RWPE2 (cell line): ENCODE measurements around the gene TIMM22.
"Not testable (repeated sequence)": the region's sequence is repeated elsewhere in the genome, so short reads cannot be mapped to it uniquely, and the experiment has no call there.

Source experiments
- ATAC-seq: fragments of 200-7000 bp; cut with Tn5 transposase; 3 replicates; pipeline ENCODE4 v1.9.1; 2021; ENCODE audit warnings: low read depth
- DNase-seq: peaks from one replicate; pipeline ENCODE4 v3.0.0-alpha.2; 2020; ENCODE audit warnings: low spot score
- H3K27ac ChIP-seq: fragments of 450-650 bp; 2 replicates; pipeline ENCODE4 v1.5.1; 2017; ENCODE audit warnings: mild to moderate bottlenecking; ENCODE audit not compliant: poor library complexity, severe bottlenecking
- H3K27me3 ChIP-seq: fragments of 250-450 bp; sonication (Bioruptor Pico); 2 replicates; pipeline ENCODE4 v1.5.1; 2021; ENCODE audit warnings: mild to moderate bottlenecking, moderate library complexity; ENCODE audit not compliant: insufficient read depth, poor library complexity, severe bottlenecking
- H3K36me3 ChIP-seq: fragments of 250-450 bp; sonication (Bioruptor Pico); 2 replicates; pipeline ENCODE4 v1.5.1; 2020; ENCODE audit warnings: low read depth, mild to moderate bottlenecking, moderate library complexity
- H3K4me1 ChIP-seq: fragments of 250-450 bp; sonication (Bioruptor Pico); 2 replicates; pipeline ENCODE4 v1.5.1; 2021; ENCODE audit warnings: mild to moderate bottlenecking, moderate library complexity; ENCODE audit not compliant: insufficient read depth, poor library complexity, severe bottlenecking
- H3K4me3 ChIP-seq: fragments of 250-450 bp; sonication (Bioruptor Pico); 2 replicates; pipeline ENCODE4 v1.5.1; 2021; ENCODE audit warnings: mild to moderate bottlenecking, moderate library complexity; ENCODE audit not compliant: severe bottlenecking
- H3K9me3 ChIP-seq: fragments of 250-450 bp; sonication (Bioruptor Pico); 2 replicates; pipeline ENCODE4 v1.5.1; 2021; ENCODE audit warnings: mild to moderate bottlenecking, moderate library complexity; ENCODE audit not compliant: severe bottlenecking
- CTCF ChIP-seq: fragments of 450-650 bp; IDR thresholded peaks from one replicate; pipeline ENCODE4 v1.5.1; 2017; ENCODE audit warnings: mild to moderate bottlenecking, moderate library complexity; ENCODE audit not compliant: poor library complexity, severe bottlenecking

Gene TIMM22

DNA sequence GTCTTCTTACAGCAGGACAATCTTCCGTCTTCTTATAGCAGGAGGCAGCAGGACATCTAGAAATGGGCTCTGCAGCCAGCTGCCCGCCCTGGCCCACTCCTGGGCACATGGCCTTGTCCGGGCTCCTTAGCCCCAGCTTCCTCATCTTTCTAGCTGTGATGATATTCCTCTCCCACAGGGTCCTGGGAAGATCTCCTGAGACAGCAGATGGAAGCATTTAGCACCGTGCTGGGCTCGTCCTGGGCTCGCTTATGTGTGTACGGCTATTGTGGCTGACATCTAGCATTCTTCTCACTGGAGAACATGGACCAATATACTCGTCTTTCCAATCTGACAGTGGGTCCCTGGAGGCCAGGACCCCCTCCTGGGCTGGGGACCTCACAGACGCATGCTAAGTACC, 48.5 kb downstream of the TIMM22 start:
- no peak for TF ChIP-seq CTCF
- Histone ChIP-seq H3K27me3 (no peaks in the 10 kb centered on the region), H3K27ac (no peak overlapping the region), H3K9me3 (no peaks in the 10 kb centered on the region), H3K4me3 (no peak overlapping the region), H3K36me3 (peaks cover 4% of the 10 kb centered on the region), H3K4me1 (no peaks in the 10 kb centered on the region)
- ATAC-seq (no peak), DNase-seq (no peak)

GRCh38 chr17:1047177-1047878, 50.4 kb downstream of the TIMM22 start:
- Histone ChIP-seq H3K4me1 (no peaks in the 10 kb centered on the region), H3K9me3 (no peaks in the 10 kb centered on the region), H3K4me3 (no peak overlapping the region), H3K27me3 (no peaks in the 10 kb centered on the region), H3K36me3 (no peaks in the 10 kb centered on the region; the same call in 1 of the 2 replicates), H3K27ac (no peak overlapping the region)
- DNase-seq (no peak), ATAC-seq (no peak)
- TF ChIP-seq CTCF = no peak

DNA sequence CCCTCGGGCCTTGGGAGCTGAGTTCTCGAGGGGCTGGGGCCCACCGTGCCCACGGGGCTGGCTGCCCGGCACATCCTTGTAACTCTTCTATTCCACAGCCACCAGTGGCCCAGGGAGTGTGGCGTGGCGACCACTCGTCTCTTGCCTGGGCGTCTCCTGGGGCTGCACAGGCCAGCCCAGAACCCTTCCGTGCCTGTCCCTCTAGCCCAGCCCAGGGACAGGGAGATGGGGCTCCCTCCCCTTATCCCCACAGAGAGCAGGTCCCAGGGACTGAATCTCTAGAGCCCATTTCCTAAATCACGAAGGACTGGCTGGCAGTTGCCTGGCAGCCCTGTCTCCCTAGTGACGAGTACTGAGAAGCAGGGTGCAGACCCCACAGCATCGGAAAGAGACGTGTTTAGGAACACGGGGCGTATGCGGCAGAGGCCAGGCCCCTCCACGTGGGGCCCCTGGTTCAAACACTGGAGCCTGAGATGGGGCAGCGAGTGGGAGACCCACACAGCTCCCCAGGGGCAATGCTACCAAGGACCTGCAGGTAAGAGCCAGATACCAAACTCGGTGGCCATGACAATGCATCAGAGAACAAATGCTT, 51.0 kb downstream of the TIMM22 start:
- no peaks in the 10 kb centered on the region for H3K4me1 ChIP-seq
- H3K27me3 ChIP-seq = no peaks in the 10 kb centered on the region
- H3K4me3 ChIP-seq = no peak overlapping the region
- no peak for ATAC-seq
- no peaks in the 10 kb centered on the region; the same call in 1 of the 2 replicates for H3K36me3 ChIP-seq
- TF ChIP-seq CTCF = no peak
- no peak overlapping the region for H3K27ac ChIP-seq
- no peaks in the 10 kb centered on the region for H3K9me3 ChIP-seq
- no peak for DNase-seq

GRCh38 chr17:1048516-1049115, 51.7 kb downstream of the TIMM22 start:
- not testable (repeated sequence) for ATAC-seq, H3K27ac ChIP-seq, H3K4me1 ChIP-seq, H3K27me3 ChIP-seq, H3K36me3 ChIP-seq, H3K4me3 ChIP-seq, DNase-seq, H3K9me3 ChIP-seq

- Histone ChIP-seq H3K27ac (no peak overlapping the region), H3K9me3 (no peaks in the 10 kb centered on the region), H3K4me1 (no peaks in the 10 kb centered on the region), H3K4me3 (no peak overlapping the region), H3K36me3 (peaks cover 7% of the 10 kb centered on the region; the same call in 1 of the 2 replicates), H3K27me3 (no peaks in the 10 kb centered on the region)
- TF ChIP-seq CTCF = no peak
- no peak for DNase-seq
- ATAC-seq = no peak
Observed at GRCh38 chr17:1049446-1050225, 52.7 kb downstream of the TIMM22 start.
